BLaER1 treated with 17β-estradiol and CSF1 and Interleukin-3, amounts not matched to agents 10 nM and 100 nM (cell line): Measurements from ENCODE around the gene MBD6.
"Not testable (repeated sequence)": the region's sequence is repeated elsewhere in the genome, so short reads cannot be mapped to it uniquely, and the experiment has no call there.

ENCODE experiments used
- H3K27ac ChIP-seq, 11 experiments: shearing (Covaris generic); formaldehyde crosslinking; 2 replicates each; pipeline ENCODE4 v1.8.1; 2022
- H3K27me3 ChIP-seq, 11 experiments: shearing (Covaris generic); formaldehyde crosslinking; 2 replicates each; pipeline ENCODE4 v1.8.1; 2022
- H3K36me3 ChIP-seq, 11 experiments: shearing (Covaris generic); formaldehyde crosslinking; 2 replicates each; pipeline ENCODE4 v1.8.1; 2022
- H3K4me1 ChIP-seq, 10 experiments: shearing (Covaris generic); formaldehyde crosslinking; 2 replicates each; pipeline ENCODE4 v1.8.1; 2022
- H3K4me2 ChIP-seq, 11 experiments: shearing (Covaris generic); formaldehyde crosslinking; 2 replicates each; pipeline ENCODE4 v1.8.1; 2022
- H3K4me3 ChIP-seq, 10 experiments: shearing (Covaris generic); formaldehyde crosslinking; 2 replicates each; pipeline ENCODE4 v1.8.1; 2022
- H3K9ac ChIP-seq, 11 experiments: shearing (Covaris generic); formaldehyde crosslinking; 2 replicates each; pipeline ENCODE4 v1.8.1; 2022
- H3K9me3 ChIP-seq, 11 experiments: shearing (Covaris generic); formaldehyde crosslinking; replicated peaks in 1 of 11; 2 replicates each; pipeline ENCODE4 v1.8.1; 2022
- H4K20me1 ChIP-seq, 11 experiments: shearing (Covaris generic); formaldehyde crosslinking; 2 replicates each; pipeline ENCODE4 v1.8.1; 2022
- Cebpa-rat ChIP-seq, 11 experiments: shearing (Covaris generic); IDR thresholded peaks; 2 replicates each; pipeline ENCODE4 v1.8.1; 2022

The MBD6 gene

GRCh38 chr12:57487055-57487596, 35.5 kb upstream of the MBD6 start:
- peak overlapping the region; percentile 82 to 96 (median 89); a peak in 19 of 22 replicates for H3K27ac ChIP-seq

GRCh38 chr12:57487597-57488401, 34.8 kb upstream of the MBD6 start, which contains the start of gene MARS1:
Gene MARS1 (plus strand): TSS chr12:57488068. CDS start chr12:57488091, 23 bp downstream.
- Histone ChIP-seq H3K36me3 (peaks cover 39 to 42% (median 40%) of the 10 kb centered on the region in 11 experiments), H3K27me3 (no peaks in the 10 kb centered on the region), H3K4me1 (peaks cover 15 to 32% (median 22%) of the 10 kb centered on the region in 10 experiments), H4K20me1 (peaks cover 0 to 43% (median 24%) of the 10 kb centered on the region in 11 experiments; a peak in 17 of 22 replicates), H3K27ac (peak within 1 kb of the TSS; percentile 82 to 96 (median 89)), H3K9me3 (peaks cover 0 to 5% (median 2%) of the 10 kb centered on the region in 11 experiments; a peak in 8 of 22 replicates), H3K4me3 (peak within 1 kb of the TSS; percentile 75 to 98 (median 85)), H3K9ac (peak within 1 kb of the TSS; percentile 82 to 98 (median 90)), H3K4me2 (peak within 1 kb of the TSS; percentile 75 to 97 (median 93))
- peak in 5 of 11 experiments; percentile 12 to 66 (median 49); a peak in 4 of 22 replicates for TF ChIP-seq Cebpa-rat (IDR thresholded peaks at IDR 0.05)

More at GRCh38 chr12:57487055-57487596, 35.5 kb upstream of the MBD6 start:
- Histone ChIP-seq H3K9me3 (no peaks in the 10 kb centered on the region), H3K4me3 (peak overlapping the region in 9 of 10 experiments; percentile 75 to 94 (median 83); a peak in 14 of 20 replicates), H3K36me3 (peaks cover 32 to 36% (median 33%) of the 10 kb centered on the region in 11 experiments), H3K9ac (peak overlapping the region in 9 of 11 experiments; percentile 82 to 98 (median 90); a peak in 11 of 22 replicates), H4K20me1 (peaks cover 0 to 38% (median 20%) of the 10 kb centered on the region in 11 experiments; a peak in 16 of 22 replicates), H3K4me2 (peak overlapping the region; percentile 13 to 79 (median 59); a peak in 18 of 22 replicates), H3K27me3 (no peaks in the 10 kb centered on the region), H3K4me1 (peaks cover 15 to 32% (median 22%) of the 10 kb centered on the region in 10 experiments)
- no peak for TF ChIP-seq Cebpa-rat (IDR thresholded peaks at IDR 0.05)

- Histone ChIP-seq H3K4me3 (peak overlapping the region; percentile 75 to 98 (median 85)), H3K27ac (peak overlapping the region; percentile 82 to 96 (median 89)), H3K27me3 (no peaks in the 10 kb centered on the region), H3K36me3 (peaks cover 42 to 45% (median 43%) of the 10 kb centered on the region in 11 experiments), H3K4me2 (peak overlapping the region; percentile 75 to 97 (median 93)), H3K9ac (peak overlapping the region; percentile 82 to 98 (median 90)), H4K20me1 (peaks cover 0 to 44% (median 26%) of the 10 kb centered on the region in 11 experiments; a peak in 17 of 22 replicates), H3K9me3 (peaks cover 0 to 7% (median 4%) of the 10 kb centered on the region in 11 experiments; a peak in 8 of 22 replicates), H3K4me1 (peaks cover 15 to 32% (median 22%) of the 10 kb centered on the region in 10 experiments)
- no peak for TF ChIP-seq Cebpa-rat (IDR thresholded peaks at IDR 0.05)
These were observed 34.0 kb upstream of the MBD6 start for GRCh38 chr12:57488402-57489156.

DNA sequence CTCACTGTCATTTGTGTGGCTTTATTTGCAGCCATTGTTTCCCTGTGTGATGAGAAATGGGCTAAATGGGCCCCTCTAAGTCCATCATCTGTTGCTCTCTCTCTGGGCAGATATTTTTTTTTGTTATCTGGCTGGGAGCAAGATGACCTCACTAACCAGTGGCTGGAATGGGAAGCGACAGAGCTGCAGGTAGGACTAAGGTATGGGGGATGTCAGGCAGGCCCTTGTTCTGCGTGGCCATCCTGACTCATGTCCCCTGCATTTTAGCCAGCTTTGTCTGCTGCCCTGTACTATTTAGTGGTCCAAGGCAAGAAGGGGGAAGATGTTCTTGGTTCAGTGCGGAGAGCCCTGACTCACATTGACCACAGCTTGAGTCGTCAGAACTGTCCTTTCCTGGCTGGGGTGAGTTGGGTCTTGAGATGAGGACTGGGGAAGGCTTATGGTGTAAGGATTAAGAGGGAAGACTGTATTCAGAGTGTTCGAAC, 33.4 kb upstream of the MBD6 start:
- Histone ChIP-seq H3K36me3 (peaks cover 45 to 49% (median 47%) of the 10 kb centered on the region in 11 experiments), H3K4me3 (peak overlapping the region; percentile 75 to 98 (median 85)), H3K9ac (peak overlapping the region; percentile 82 to 98 (median 90)), H4K20me1 (peaks cover 0 to 44% (median 26%) of the 10 kb centered on the region in 11 experiments; a peak in 17 of 22 replicates), H3K4me1 (peaks cover 15 to 32% (median 22%) of the 10 kb centered on the region in 10 experiments), H3K27ac (peak overlapping the region in 10 of 11 experiments; percentile 82 to 96 (median 90); a peak in 15 of 22 replicates), H3K4me2 (peak overlapping the region; percentile 75 to 97 (median 93)), H3K27me3 (no peaks in the 10 kb centered on the region), H3K9me3 (peaks cover 0 to 7% (median 4%) of the 10 kb centered on the region in 11 experiments; a peak in 8 of 22 replicates)
- TF ChIP-seq Cebpa-rat (IDR thresholded peaks at IDR 0.05): no peak

- peak overlapping the region in 1 of 10 experiments; percentile 0; a peak in 1 of 20 replicates for H3K4me3 ChIP-seq
- 0 out of 22 replicates have a peak overlapping the region, but pooled peaks of 1 of the 11 experiments have one; percentile 94 for H3K27ac ChIP-seq
- H3K9me3 ChIP-seq: peaks cover 0 to 10% (median 4%) of the 10 kb centered on the region in 11 experiments; a peak in 9 of 22 replicates
- H3K4me1 ChIP-seq: peaks cover 15 to 32% (median 22%) of the 10 kb centered on the region in 10 experiments
- H3K36me3 ChIP-seq: peaks cover 51 to 57% (median 52%) of the 10 kb centered on the region in 11 experiments
- peak overlapping the region in 8 of 11 experiments; percentile 75 to 97 (median 94); a peak in 6 of 22 replicates for H3K4me2 ChIP-seq
- H3K27me3 ChIP-seq: no peaks in the 10 kb centered on the region
- peaks cover 0 to 48% (median 26%) of the 10 kb centered on the region in 11 experiments; a peak in 17 of 22 replicates for H4K20me1 ChIP-seq
- no peak for TF ChIP-seq Cebpa-rat (IDR thresholded peaks at IDR 0.05)
- H3K9ac ChIP-seq: peak overlapping the region in 6 of 11 experiments; percentile 20 to 96 (median 90); a peak in 4 of 22 replicates
These were observed 32.5 kb upstream of the MBD6 start for GRCh38 chr12:57490126-57490525.

GRCh38 chr12:57491393-57492280, 31.0 kb upstream of the MBD6 start:
- no peak overlapping the region for H3K27ac ChIP-seq
- H3K4me2 ChIP-seq: no peak overlapping the region
- no peaks in the 10 kb centered on the region for H3K27me3 ChIP-seq
- peaks cover 0 to 53% (median 28%) of the 10 kb centered on the region in 11 experiments; a peak in 17 of 22 replicates for H4K20me1 ChIP-seq
- H3K36me3 ChIP-seq: peaks cover 63 to 72% (median 67%) of the 10 kb centered on the region in 11 experiments
- no peak for TF ChIP-seq Cebpa-rat (IDR thresholded peaks at IDR 0.05)
- H3K9me3 ChIP-seq: peaks cover 0 to 10% (median 4%) of the 10 kb centered on the region in 11 experiments; a peak in 9 of 22 replicates
- H3K4me1 ChIP-seq: peaks cover 15 to 32% (median 22%) of the 10 kb centered on the region in 10 experiments
- H3K9ac ChIP-seq: 0 out of 22 replicates have a peak overlapping the region, but pooled peaks of 1 of the 11 experiments have one; percentile 29
- no peak overlapping the region for H3K4me3 ChIP-seq

- H3K9me3 ChIP-seq, H3K27ac ChIP-seq, H3K27me3 ChIP-seq, H3K4me2 ChIP-seq, H3K9ac ChIP-seq, H3K4me3 ChIP-seq: not testable (repeated sequence)
- Histone ChIP-seq H4K20me1 (peaks cover 0 to 63% (median 23%) of the 10 kb centered on the region in 11 experiments; a peak in 17 of 22 replicates), H3K36me3 (peaks cover 85 to 93% (median 87%) of the 10 kb centered on the region in 11 experiments), H3K4me1 (peaks cover 0 to 10% (median under 1%) of the 10 kb centered on the region in 10 experiments; a peak in 7 of 20 replicates)
These were observed 27.4 kb upstream of the MBD6 start for GRCh38 chr12:57495051-57495701.
